RCC 7860 (cell line): ENCODE measurements around the gene DNAAF5.
"Not testable (repeated sequence)": the region's sequence is repeated elsewhere in the genome, so short reads cannot be mapped to it uniquely, and the experiment has no call there.

Experiments used
- DNase-seq: peaks from one replicate; pipeline ENCODE4 v3.0.0-alpha.2; 2015; ENCODE audit warnings: low spot score
- FAIRE-seq: peaks from 2 replicates; lab custom pipeline; 2012; peaks lifted over from hg19 to GRCh38; lab: Jason Lieb, UNC

The DNAAF5 gene

DNA sequence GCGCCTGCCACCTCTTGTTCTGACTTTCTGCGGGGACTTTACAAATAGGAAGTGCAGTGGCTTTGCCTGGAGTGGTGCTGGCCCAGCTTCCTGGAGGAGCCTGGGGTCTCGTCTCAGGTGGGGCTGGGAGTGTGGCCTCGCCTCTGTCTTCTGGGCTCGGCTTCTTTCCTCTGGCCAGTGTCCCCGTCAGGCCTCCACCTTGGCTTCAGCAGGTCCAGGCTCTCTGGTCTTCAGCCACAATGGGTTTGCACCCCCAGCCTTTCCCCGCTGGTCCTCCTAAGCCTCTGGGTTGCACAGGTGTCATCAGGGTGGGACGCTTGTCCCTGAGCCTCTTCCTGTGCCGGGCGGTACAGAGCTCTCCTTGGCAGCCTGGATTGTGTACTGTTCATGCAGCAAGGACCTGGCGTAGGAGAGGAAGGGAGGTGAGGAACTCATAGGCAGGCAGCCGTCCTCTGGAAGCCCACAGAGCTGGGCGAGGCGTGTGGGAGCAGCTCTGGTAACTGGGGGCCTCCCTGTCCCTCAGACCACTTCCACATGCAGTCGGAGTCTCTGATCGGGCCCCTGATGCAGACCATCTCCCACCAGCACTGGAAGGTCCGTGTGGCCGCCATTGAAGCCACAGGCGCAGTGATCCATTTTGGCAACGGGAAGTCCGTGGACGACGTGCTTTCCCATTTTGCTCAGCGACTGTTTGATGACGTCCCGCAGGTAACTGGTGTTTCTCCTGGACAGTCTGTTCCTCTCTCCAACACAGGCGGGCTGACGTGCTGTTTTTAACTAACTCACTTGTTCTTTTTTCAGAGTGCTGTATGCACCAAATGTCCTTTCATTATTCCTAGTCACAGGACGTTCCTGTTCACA lies 2.9 kb downstream of the DNAAF5 start:
- no peak for FAIRE-seq

GRCh38 chr7:730501-731439 lies 4.3 kb downstream of the DNAAF5 start:
- FAIRE-seq (no peak), DNase-seq (no peak)

More for the DNA sequence above, 2.9 kb downstream of the DNAAF5 start:
- no peak for DNase-seq

- FAIRE-seq (no peak), DNase-seq (no peak)
Observed at GRCh38 chr7:731440-732085, 5.1 kb downstream of the DNAAF5 start.

- no peak for FAIRE-seq
- DNase-seq = peak; percentile 72
Observed at GRCh38 chr7:732094-732541, 5.6 kb downstream of the DNAAF5 start.

DNA sequence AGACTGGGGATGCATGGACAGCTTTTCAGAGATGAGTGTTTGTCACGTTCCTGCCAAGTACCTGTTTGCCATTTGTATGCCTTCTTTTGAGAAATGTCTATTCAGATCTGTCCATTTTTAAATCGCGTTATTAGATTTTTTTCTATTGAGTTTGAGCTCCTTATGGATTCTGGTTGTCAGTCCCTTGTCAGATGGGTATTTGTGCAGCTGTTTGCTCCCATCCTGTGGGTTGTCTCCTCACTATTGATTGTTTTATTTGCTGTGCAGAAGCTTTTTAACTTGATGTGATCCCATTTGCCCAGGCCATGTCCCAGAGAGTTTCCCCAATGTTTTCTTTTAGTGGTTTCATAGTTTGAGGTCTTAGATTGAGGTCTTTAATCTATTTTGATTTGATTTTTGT lies 6.1 kb downstream of the DNAAF5 start:
- DNase-seq (no peak), FAIRE-seq (no peak)

DNA sequence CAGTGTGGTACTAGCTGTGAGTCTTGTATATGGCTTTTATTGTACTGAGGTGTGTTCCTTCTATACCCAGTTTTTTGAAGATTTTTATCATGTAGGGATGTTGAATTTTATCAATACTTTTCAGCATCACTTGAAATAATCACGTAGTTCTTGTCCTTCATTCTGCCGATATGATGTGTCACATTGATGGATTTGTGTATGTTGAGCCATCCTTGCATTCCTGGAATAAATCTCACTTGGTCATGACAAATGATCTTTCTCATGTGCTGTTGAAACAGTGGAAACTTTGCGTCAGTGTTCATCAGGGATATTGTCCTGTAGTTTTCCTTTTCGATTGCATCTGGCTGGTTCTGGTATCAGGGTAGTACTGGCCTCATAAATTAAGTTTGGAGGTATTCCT lies 7.7 kb downstream of the DNAAF5 start:
- no peak for FAIRE-seq

GRCh38 chr7:734808-735207 lies 8.3 kb downstream of the DNAAF5 start:
- no peak for FAIRE-seq

More for the DNA sequence above, 7.7 kb downstream of the DNAAF5 start:
- DNase-seq = no peak

GRCh38 chr7:738241-738640 lies 11.7 kb downstream of the DNAAF5 start:
- FAIRE-seq (no peak), DNase-seq (no peak)

More at GRCh38 chr7:734808-735207, 8.3 kb downstream of the DNAAF5 start:
- DNase-seq = no peak

- FAIRE-seq (no peak), DNase-seq (no peak)
Observed at GRCh38 chr7:738723-739454, 12.4 kb downstream of the DNAAF5 start.

GRCh38 chr7:739455-739982 lies 13.0 kb downstream of the DNAAF5 start:
- FAIRE-seq (no peak), DNase-seq (no peak)

DNA sequence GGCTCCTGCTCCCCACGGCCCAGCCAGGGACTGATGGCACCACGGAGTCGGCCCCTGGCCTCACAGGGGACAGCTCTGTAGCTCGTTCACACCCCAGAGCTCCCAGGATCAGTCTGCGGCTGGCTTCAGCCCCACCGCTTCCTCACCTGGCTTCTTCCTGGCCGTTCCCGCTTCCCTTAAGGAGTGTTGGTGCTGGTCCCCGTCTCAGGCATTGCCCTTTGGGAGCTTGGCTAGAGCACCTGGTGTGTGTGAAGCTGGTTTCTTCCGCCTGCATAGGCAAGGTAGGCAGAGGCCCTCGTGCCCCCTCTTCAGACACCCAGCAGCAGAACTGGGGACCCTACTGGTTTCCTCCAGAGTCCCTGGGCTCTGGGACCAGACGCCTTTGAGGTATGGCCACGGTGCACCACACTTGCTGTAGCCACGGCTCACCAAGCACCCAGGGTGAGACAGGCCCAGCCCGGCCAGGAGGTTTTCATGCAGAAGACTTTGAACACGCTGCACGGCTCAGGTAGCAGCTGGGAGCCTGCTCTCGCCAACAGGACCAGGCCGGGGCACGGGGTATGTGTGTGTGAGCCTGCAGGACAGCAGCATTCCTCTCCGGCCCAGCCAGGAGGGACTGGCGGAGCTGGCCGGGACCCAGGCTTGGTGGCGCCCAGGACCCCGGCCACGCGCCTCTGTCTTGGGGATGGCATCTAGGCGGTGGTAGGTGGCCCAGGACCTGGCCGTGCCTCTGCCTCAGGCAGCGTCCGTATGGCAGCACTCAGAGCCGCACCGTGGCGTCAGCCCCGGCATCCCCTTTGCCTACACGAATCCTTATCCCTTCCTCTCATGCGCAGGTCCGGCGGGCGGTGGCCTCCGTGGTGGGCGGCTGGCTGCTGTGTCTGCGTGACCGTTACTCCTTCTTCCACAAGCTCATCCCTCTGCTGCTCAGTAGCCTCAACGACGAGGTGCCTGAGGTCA lies 13.8 kb downstream of the DNAAF5 start:
- DNase-seq = no peak
- no peak for FAIRE-seq

- DNase-seq = no peak
- FAIRE-seq = no peak
Observed at GRCh38 chr7:741191-741671, 14.7 kb downstream of the DNAAF5 start.

DNA sequence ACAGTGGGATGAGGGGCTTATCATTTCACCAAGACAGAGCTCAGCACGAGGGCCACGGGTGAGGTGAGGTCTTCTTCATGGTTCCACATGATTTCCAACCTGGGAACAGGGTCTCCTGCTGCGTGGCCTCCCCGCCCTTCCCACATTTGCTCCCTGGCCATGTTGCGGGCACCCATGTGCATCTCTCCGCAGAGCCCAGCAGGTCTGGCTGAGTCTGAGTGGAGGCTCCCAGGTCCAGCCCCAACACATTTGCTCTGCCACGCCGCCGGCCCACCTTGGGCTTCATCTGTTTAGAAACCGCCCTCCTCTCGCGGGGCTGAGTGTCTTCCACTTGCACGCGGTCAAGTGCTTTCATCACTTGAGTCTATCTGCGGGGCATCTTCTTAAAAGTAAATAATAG lies 15.4 kb downstream of the DNAAF5 start:
- no peak for DNase-seq
- FAIRE-seq = no peak

DNA sequence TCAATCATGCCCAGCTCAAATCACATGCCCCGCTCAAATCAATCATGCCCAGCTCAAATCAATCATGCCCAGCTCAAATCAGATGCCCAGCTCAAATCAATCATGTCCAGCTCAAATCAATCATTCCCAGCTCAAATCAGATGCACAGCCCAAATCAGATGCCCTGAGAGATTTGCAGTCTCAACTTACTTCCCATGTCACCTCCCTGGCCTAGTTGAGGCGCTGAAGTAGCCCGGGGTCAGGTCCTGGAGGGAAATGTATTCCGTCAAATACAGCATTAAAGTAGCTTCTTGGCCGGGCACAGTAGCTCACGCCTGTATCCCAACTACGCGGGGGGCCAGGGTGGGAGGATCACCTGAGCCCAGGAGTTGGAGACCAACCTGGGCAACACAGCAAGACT lies 16.3 kb downstream of the DNAAF5 start:
- FAIRE-seq = no peak
- no peak for DNase-seq

- DNase-seq, FAIRE-seq: not testable (repeated sequence)
Observed at GRCh38 chr7:743341-744127, 17.0 kb downstream of the DNAAF5 start.

- DNase-seq, FAIRE-seq: not testable (repeated sequence)
Observed at GRCh38 chr7:744128-744520, 17.6 kb downstream of the DNAAF5 start.

GRCh38 chr7:744854-745430 lies 18.4 kb downstream of the DNAAF5 start:
- DNase-seq (no peak), FAIRE-seq (no peak)
